Spleen (tissue), 7 donors: ENCODE measurements around the gene MASP1.

Experiments used
- CTCF ChIP-seq, 11 experiments: fragments of 200-600 bp in 7 of 11; fragments of 450-650 bp in 4 of 11; sonication (generic) in 4 of 11; IDR thresholded peaks in 8 of 11; conservative IDR thresholded peaks in 3 of 11; 1 replicate in 7 of 11; 2 replicates in 4 of 11; pipeline versions ENCODE4 v1.4.0 to v1.8.0; 2016 to 2021; ENCODE audit warnings: antibody characterized with exemption in 11 of 11, inconsistent platforms in 4 of 11, mild to moderate bottlenecking in 1 of 11
- POLR2AphosphoS5 ChIP-seq, 3 donors: sonication (generic); formaldehyde crosslinking; IDR thresholded peaks; one replicate each; pipeline ENCODE4 v1.5.1; 2017; ENCODE audit warnings: antibody characterized with exemption in 3 of 3
- donor health status: DM: no; HTN: no; CAD: no; lungs with moderate emphysema.
- donor health status: DM: no; HTN: no; CAD: no.
- donor health status: DM: no; HTN: no; CAD: no.

GRCh38 chr3:187236962-187237361 lies 54.6 kb downstream of the MASP1 start:
- TF ChIP-seq CTCF (IDR thresholded peaks at IDR 0.05 in 8 of 11, conservative IDR thresholded peaks at IDR 0.05 in 3 of 11) (no peak), POLR2AphosphoS5 (IDR thresholded peaks at IDR 0.05) (no peak)
